Measurements from ENCODE around the gene RBFOX1. TPM values are rescaled to one million over a fixed set of nuclear protein-coding genes. Genes with fewer than 3 reads are reported as not detected.

RBFOX1 gene
- total RNA-seq, 1 experiment from 2014 or later: not detected

GRCh38 chr16:7361416-7362129, 28.9 kb downstream of the RBFOX1 start:
- no peaks in the 10 kb centered on the region for H3K36me3 ChIP-seq (ENCODE audit: control insufficient read depth in 1 of 2, insufficient read depth in 2 of 2, low read length in 2 of 2)
- H4K20me1 ChIP-seq (ENCODE audit: insufficient read depth): no peaks in the 10 kb centered on the region
- H2AFZ ChIP-seq (ENCODE audit: low read depth, low read length, poor library complexity, severe bottlenecking): no peak overlapping the region
- H3K27ac ChIP-seq (ENCODE audit: low read depth, low read length): no peak overlapping the region
- ChIA-PET POLR2A (no interaction called here), CTCF (no interaction called here), RAD21 (ENCODE audit: low non-redundant PET in 1 of 2, low total read pairs in 2 of 2, uncharacterized antibody in 2 of 2, unreplicated experiment in 2 of 2) (no interaction called here)
- no peaks in the 10 kb centered on the region for H3K9me2 ChIP-seq (ENCODE audit: insufficient read depth)
- no peak overlapping the region for H3K4me3 ChIP-seq (replicated peaks in 1 of 2; ENCODE audit: low read depth in 1 of 2, low read length in 2 of 2)
- H3K4me1 ChIP-seq (ENCODE audit: control insufficient read depth in 1 of 2, insufficient read depth in 2 of 2, low read length in 2 of 2): no peaks in the 10 kb centered on the region
- ATAC-seq: no peak
- H3K4me2 ChIP-seq (ENCODE audit: low read length): no peak overlapping the region
- no peak for DNase-seq (ENCODE audit: low read depth, low spot score)
- no peaks in the 10 kb centered on the region for H3K27me3 ChIP-seq (ENCODE audit: insufficient read depth, low read length)
- H3K79me2 ChIP-seq (ENCODE audit: insufficient read depth, low read length): no peaks in the 10 kb centered on the region
- no peak overlapping the region for H3K9ac ChIP-seq (ENCODE audit: low read length)
- no TSS peak for BruUV-seq (replicated peaks)
- peaks cover 12 to 27% of the 10 kb centered on the region in 2 experiments; a peak in 3 of 4 replicates for H3K9me3 ChIP-seq (ENCODE audit: control insufficient read depth in 1 of 2, insufficient read depth in 1 of 2, low read depth in 1 of 2, low read length in 2 of 2)
- intact Hi-C loops (cut with micrococcal nuclease): no loop called here
- no peak for TF ChIP-seq SIN3A (IDR thresholded peaks at IDR 0.05; ENCODE audit: low read depth)
- no peak for TF ChIP-seq SRF (IDR thresholded peaks at IDR 0.05; ENCODE audit: low read depth)
- no peak for TF ChIP-seq REST (IDR thresholded peaks at IDR 0.05; ENCODE audit: low read depth)
- no peak for TF ChIP-seq FOSL1 (IDR thresholded peaks at IDR 0.05; ENCODE audit: low read depth)
- no peak for TF ChIP-seq CBX3 (IDR thresholded peaks at IDR 0.05; ENCODE audit: low read depth)
- no peak for TF ChIP-seq YY1 (IDR thresholded peaks at IDR 0.05; ENCODE audit: extremely low read depth, insufficient replicate concordance, low read depth, low read length)
- no peak for TF ChIP-seq POLR2A (IDR thresholded peaks at IDR 0.05; ENCODE audit: borderline replicate concordance, extremely low read depth, insufficient read depth, insufficient read length)
- TF ChIP-seq ATF3 (IDR thresholded peaks at IDR 0.05): no peak
- no peak for TF ChIP-seq ZBTB33 (IDR thresholded peaks at IDR 0.05; ENCODE audit: extremely low read depth, insufficient replicate concordance, low read length)
- TF ChIP-seq RAD21 (IDR thresholded peaks at IDR 0.05; ENCODE audit: low read depth): no peak
- TF ChIP-seq EGR1 (IDR thresholded peaks at IDR 0.05; ENCODE audit: low read depth): no peak
- no peak for TF ChIP-seq MAX (IDR thresholded peaks at IDR 0.05)
- TF ChIP-seq ZNF274 (IDR thresholded peaks at IDR 0.05; ENCODE audit: low read depth, low read length): no peak
- no peak for TF ChIP-seq TCF7L2 (IDR thresholded peaks at IDR 0.05; ENCODE audit: borderline replicate concordance, extremely low read depth, insufficient read depth, insufficient read length)
